ENCODE measurements around the gene TRMT2A.

Gene TRMT2A

DNA sequence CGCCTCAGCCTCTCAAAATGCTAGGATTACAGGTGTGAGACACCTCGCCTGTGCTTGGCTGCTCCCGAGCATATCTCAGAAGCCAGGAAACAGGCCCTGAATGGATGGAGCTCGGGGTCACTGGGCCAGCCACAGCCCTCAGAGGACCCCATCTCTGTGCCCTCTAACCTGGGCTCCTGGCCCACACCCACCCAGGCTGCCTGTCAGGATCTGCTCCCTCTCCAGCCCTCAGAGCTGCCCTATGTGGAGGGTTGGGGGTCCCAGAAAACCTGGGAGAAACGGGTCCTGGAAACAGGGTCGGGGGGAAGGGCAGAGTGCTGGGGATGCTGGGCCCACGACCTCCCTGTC lies 39.0 kb upstream of the TRMT2A start:
- no peaks in the 10 kb centered on the region for H3K79me2 ChIP-seq (ENCODE audit: low read length)
- H3K27ac ChIP-seq (ENCODE audit: low read length) = no peak overlapping the region
- no peaks in the 10 kb centered on the region for H4K20me1 ChIP-seq (ENCODE audit: insufficient read depth, low read length)
- DNase-seq = no peak
- H3F3A ChIP-seq (ENCODE audit: insufficient read depth, low read length) = no peaks in the 10 kb centered on the region
- H3K4me2 ChIP-seq (ENCODE audit: low read depth, low read length) = no peak overlapping the region
- TF ChIP-seq EZH2 (optimal IDR thresholded peaks at IDR 0.05; ENCODE audit: low read depth, low read length) = no peak
- no peak for TF ChIP-seq CTCF (IDR thresholded peaks at IDR 0.05; ENCODE audit: low read length)
- no peak for TF ChIP-seq EZH2phosphoT487 (IDR thresholded peaks at IDR 0.05; ENCODE audit: low read length)
- no peak overlapping the region for H3K9ac ChIP-seq (ENCODE audit: low read length)
- H3K27me3 ChIP-seq (replicated peaks; ENCODE audit: insufficient read depth, low read length) = peaks cover 82% of the 10 kb centered on the region
- H3K9me2 ChIP-seq (replicated peaks; ENCODE audit: insufficient read depth, low read length) = no peaks in the 10 kb centered on the region
- H3K9me3 ChIP-seq (replicated peaks; ENCODE audit: insufficient read depth, low read length) = no peaks in the 10 kb centered on the region
- H3K4me3 ChIP-seq (ENCODE audit: low read length) = no peak overlapping the region
- no peaks in the 10 kb centered on the region for H3K36me3 ChIP-seq (replicated peaks; ENCODE audit: insufficient read depth, low read length)
- H2AFZ ChIP-seq (ENCODE audit: low read length) = no peak overlapping the region
- no peaks in the 10 kb centered on the region for H3K4me1 ChIP-seq (ENCODE audit: low read length)

GRCh38 chr22:20155330-20156041 lies 38.5 kb upstream of the TRMT2A start:
- Histone ChIP-seq H3K36me3 (replicated peaks; ENCODE audit: insufficient read depth, low read length) (no peaks in the 10 kb centered on the region), H3K4me3 (ENCODE audit: low read length) (no peak overlapping the region), H3K27me3 (replicated peaks; ENCODE audit: insufficient read depth, low read length) (peaks cover 81% of the 10 kb centered on the region), H3K27ac (ENCODE audit: low read length) (no peak overlapping the region), H3K9ac (ENCODE audit: low read length) (no peak overlapping the region), H3K9me3 (replicated peaks; ENCODE audit: insufficient read depth, low read length) (no peaks in the 10 kb centered on the region), H3F3A (ENCODE audit: insufficient read depth, low read length) (no peaks in the 10 kb centered on the region), H3K4me2 (ENCODE audit: low read depth, low read length) (peak overlapping the region; percentile 18), H2AFZ (ENCODE audit: low read length) (no peak overlapping the region), H3K4me1 (ENCODE audit: low read length) (no peaks in the 10 kb centered on the region), H4K20me1 (ENCODE audit: insufficient read depth, low read length) (no peaks in the 10 kb centered on the region), H3K9me2 (replicated peaks; ENCODE audit: insufficient read depth, low read length) (no peaks in the 10 kb centered on the region), H3K79me2 (ENCODE audit: low read length) (no peaks in the 10 kb centered on the region)
- no peak for TF ChIP-seq CTCF (IDR thresholded peaks at IDR 0.05; ENCODE audit: low read length)
- TF ChIP-seq EZH2 (optimal IDR thresholded peaks at IDR 0.05; ENCODE audit: low read depth, low read length) = no peak
- TF ChIP-seq EZH2phosphoT487 (IDR thresholded peaks at IDR 0.05; ENCODE audit: low read length) = no peak
- DNase-seq = peak; percentile 28

DNA sequence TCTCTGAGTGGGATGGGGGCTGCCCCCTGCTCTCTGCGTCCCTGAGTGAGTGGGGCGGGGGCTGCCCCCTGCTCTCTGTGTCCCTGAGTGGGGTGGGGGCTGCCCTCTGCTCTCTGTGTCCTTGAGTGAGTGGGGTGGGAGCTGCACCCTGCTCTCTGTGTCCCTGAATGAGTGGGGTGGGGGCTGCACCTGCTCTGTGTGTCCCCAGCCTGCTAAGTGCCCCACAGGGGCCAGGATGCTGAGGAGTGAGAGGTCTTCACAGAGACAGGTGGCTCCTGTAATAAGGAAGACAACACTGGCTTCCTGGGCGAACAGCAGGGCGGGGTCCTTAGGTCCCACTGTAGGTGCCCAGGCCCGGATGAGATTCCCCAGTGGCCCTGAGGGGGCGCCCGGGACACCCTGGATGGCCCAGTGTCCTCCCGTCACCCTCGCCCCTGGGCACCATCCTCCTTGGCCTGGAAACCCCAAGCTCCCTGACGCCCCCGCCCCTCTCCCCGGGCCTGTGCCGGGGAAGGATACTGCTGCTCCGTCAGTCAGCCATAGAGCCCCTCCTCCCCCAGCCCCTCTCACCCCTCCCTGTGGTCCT lies 37.7 kb upstream of the TRMT2A start:
- no peak overlapping the region for H3K4me3 ChIP-seq (ENCODE audit: low read length)
- TF ChIP-seq EZH2phosphoT487 (IDR thresholded peaks at IDR 0.05; ENCODE audit: low read length) (no peak), CTCF (IDR thresholded peaks at IDR 0.05; ENCODE audit: low read length) (peak; percentile 16)
- no peaks in the 10 kb centered on the region for H3K9me3 ChIP-seq (replicated peaks; ENCODE audit: insufficient read depth, low read length)
- no peak for DNase-seq
- no peak overlapping the region for H3K27ac ChIP-seq (ENCODE audit: low read length)
- peaks cover 74% of the 10 kb centered on the region for H3K27me3 ChIP-seq (replicated peaks; ENCODE audit: insufficient read depth, low read length)
- H3K4me2 ChIP-seq (ENCODE audit: low read depth, low read length) = peak overlapping the region; percentile 18; the same call in 1 of the 2 replicates
- no peak overlapping the region for H3K9ac ChIP-seq (ENCODE audit: low read length)
- no peaks in the 10 kb centered on the region for H4K20me1 ChIP-seq (ENCODE audit: insufficient read depth, low read length)
- H3K36me3 ChIP-seq (replicated peaks; ENCODE audit: insufficient read depth, low read length) = no peaks in the 10 kb centered on the region
- no peaks in the 10 kb centered on the region for H3K79me2 ChIP-seq (ENCODE audit: low read length)
- H3K9me2 ChIP-seq (replicated peaks; ENCODE audit: insufficient read depth, low read length) = no peaks in the 10 kb centered on the region
- H2AFZ ChIP-seq (ENCODE audit: low read length) = no peak overlapping the region
- no peaks in the 10 kb centered on the region for H3F3A ChIP-seq (ENCODE audit: insufficient read depth, low read length)
- H3K4me1 ChIP-seq (ENCODE audit: low read length) = no peaks in the 10 kb centered on the region
